ENCODE data around the gene MAD1L1.

MAD1L1 gene

GRCh38 chr7:2227699-2228098 is 5.0 kb downstream of the MAD1L1 start:
- no peak for DNase-seq (ENCODE audit: low read depth)
- no peak overlapping the region for H3K4me3 ChIP-seq (ENCODE audit: low read depth, low read length)
- TF ChIP-seq, protein P1, sequence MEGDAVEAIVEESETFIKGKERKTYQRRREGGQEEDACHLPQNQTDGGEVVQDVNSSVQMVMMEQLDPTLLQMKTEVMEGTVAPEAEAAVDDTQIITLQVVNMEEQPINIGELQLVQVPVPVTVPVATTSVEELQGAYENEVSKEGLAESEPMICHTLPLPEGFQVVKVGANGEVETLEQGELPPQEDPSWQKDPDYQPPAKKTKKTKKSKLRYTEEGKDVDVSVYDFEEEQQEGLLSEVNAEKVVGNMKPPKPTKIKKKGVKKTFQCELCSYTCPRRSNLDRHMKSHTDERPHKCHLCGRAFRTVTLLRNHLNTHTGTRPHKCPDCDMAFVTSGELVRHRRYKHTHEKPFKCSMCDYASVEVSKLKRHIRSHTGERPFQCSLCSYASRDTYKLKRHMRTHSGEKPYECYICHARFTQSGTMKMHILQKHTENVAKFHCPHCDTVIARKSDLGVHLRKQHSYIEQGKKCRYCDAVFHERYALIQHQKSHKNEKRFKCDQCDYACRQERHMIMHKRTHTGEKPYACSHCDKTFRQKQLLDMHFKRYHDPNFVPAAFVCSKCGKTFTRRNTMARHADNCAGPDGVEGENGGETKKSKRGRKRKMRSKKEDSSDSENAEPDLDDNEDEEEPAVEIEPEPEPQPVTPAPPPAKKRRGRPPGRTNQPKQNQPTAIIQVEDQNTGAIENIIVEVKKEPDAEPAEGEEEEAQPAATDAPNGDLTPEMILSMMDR (IDR thresholded peaks at IDR 0.05; ENCODE audit: low read depth, low read length, missing control alignments): no peak
- in situ Hi-C loops (cut with HindIII; ENCODE audit: low sequenced_read_pairs): no loop called here

DNA sequence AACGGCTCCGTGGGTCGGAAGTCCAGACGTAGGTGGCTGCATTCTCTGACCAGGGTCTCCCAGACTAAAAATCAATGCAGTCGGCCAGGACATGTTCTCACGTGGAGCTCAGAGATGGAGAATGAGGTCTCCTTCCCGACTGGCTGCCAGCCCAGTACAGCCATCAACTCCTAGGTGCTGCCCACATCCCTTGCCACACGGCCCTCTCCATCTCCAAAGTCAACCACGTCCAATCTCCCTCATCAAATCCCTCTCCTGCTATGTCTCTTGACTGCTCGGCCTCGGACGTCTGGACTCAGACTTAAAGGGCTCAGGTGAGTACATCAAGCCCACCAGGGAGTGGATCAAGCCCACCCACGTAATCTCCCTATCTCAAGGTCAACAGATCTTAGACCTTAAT is 6.9 kb downstream of the MAD1L1 start:
- in situ Hi-C loops (cut with HindIII; ENCODE audit: low sequenced_read_pairs): no loop called here
- TF ChIP-seq, protein P1 (IDR thresholded peaks at IDR 0.05; ENCODE audit: low read depth, low read length, missing control alignments): no peak
- no peak overlapping the region for H3K4me3 ChIP-seq (ENCODE audit: low read depth, low read length)
- DNase-seq (ENCODE audit: low read depth): no peak

DNA sequence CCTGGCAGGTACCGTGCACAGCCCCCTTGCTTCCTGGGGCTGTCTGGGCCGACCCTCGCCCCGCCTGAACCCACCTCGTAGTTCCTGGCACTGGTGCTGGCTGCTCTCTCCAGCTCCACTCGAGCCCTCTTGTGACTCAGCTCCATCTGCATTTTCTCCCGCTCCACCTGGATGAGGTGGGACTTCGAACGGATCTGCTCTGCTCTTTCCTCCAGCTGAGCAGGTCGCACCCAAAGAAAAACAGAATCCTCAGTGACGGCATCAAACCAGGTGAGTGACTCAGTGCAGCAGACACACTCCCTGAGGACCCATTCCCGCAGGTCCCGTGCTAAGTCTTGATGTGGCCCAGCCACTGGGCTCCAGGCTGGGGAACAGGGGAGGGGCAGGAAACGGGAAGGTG is 7.4 kb downstream of the MAD1L1 start:
- TF ChIP-seq, protein P1 (IDR thresholded peaks at IDR 0.05; ENCODE audit: low read depth, low read length, missing control alignments): no peak
- in situ Hi-C loops (cut with HindIII; ENCODE audit: low sequenced_read_pairs): no loop called here
- H3K4me3 ChIP-seq (ENCODE audit: low read depth, low read length): no peak overlapping the region
- no peak for DNase-seq (ENCODE audit: low read depth)

GRCh38 chr7:2224934-2225333 is 7.8 kb downstream of the MAD1L1 start:
- in situ Hi-C loops (cut with HindIII; ENCODE audit: low sequenced_read_pairs): no loop called here
- no peak for DNase-seq (ENCODE audit: low read depth)
- no peak overlapping the region for H3K4me3 ChIP-seq (ENCODE audit: low read depth, low read length)
- TF ChIP-seq, protein P1 (IDR thresholded peaks at IDR 0.05; ENCODE audit: low read depth, low read length, missing control alignments): no peak

- DNase-seq (ENCODE audit: low read depth): no peak
- H3K4me3 ChIP-seq (ENCODE audit: low read depth, low read length): no peak overlapping the region
- in situ Hi-C loops (cut with HindIII; ENCODE audit: low sequenced_read_pairs): no loop called here
- TF ChIP-seq, protein P1 (IDR thresholded peaks at IDR 0.05; ENCODE audit: low read depth, low read length, missing control alignments): no peak
Measured at GRCh38 chr7:2224491-2224928, 8.2 kb downstream of the MAD1L1 start.

DNA sequence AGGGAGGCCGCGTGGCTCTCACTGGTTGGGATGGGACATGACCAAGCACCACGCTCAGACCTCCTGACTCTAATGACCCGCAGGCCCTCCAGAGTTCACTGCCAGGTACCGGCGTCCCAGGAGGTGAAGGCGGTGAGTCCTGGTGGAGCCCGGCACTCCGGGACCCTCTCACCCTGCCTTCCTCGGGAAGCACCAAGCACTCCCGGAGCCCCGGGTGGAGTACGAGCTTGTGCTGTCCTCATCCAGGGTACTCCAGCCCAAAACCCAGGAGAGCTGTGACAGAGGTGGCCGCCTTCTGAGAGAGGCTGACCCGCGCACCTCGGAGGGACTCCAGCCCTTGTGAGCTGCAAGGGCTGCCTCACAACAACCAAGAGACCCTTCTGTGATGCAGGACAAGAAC is 9.4 kb downstream of the MAD1L1 start:
- in situ Hi-C loops (cut with HindIII; ENCODE audit: low sequenced_read_pairs): no loop called here
- TF ChIP-seq, protein P1 (IDR thresholded peaks at IDR 0.05; ENCODE audit: low read depth, low read length, missing control alignments): no peak
- H3K4me3 ChIP-seq (ENCODE audit: low read depth, low read length): no peak overlapping the region
- no peak for DNase-seq (ENCODE audit: low read depth)

DNA sequence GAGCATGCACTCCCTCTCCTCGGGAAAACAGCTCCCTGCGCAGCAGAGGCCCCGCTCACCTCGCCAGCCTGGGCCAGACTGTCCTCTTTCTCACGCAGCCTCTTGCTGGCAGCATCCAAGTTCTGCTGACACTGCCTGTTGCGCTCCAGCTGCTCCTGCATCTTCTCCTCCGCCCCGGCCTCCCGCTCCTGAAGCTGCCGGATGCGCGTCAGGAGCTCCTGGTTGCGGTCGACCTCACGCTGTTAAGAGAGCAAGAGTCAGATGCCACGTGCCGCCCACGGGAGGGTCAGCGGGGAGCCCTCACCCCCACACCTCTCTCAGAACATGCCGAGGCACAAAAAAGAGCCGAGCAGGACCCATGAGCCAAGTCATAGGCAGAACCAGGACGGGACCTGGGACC is 10.2 kb downstream of the MAD1L1 start:
- in situ Hi-C loops (cut with HindIII; ENCODE audit: low sequenced_read_pairs): no loop called here
- TF ChIP-seq, protein P1 (IDR thresholded peaks at IDR 0.05; ENCODE audit: low read depth, low read length, missing control alignments): no peak

More for the DNA sequence above, 10.2 kb downstream of the MAD1L1 start:
- DNase-seq (ENCODE audit: low read depth): no peak
- no peak overlapping the region for H3K4me3 ChIP-seq (ENCODE audit: low read depth, low read length)

Measured in astrocyte of the cerebellum (primary cell).